Urinary bladder (tissue), 4 donors: ENCODE data around the gene CR2. TPM values are rescaled to one million over a fixed set of nuclear protein-coding genes. Genes with fewer than 3 reads are reported as not detected.
"Not testable (repeated sequence)": the region's sequence is repeated elsewhere in the genome, so short reads cannot be mapped to it uniquely, and the experiment has no call there.

Experiments used
- DNase-seq: peaks from one replicate; pipeline ENCODE4 v3.0.0-alpha.2; 2015; ENCODE audit errors: extremely low spot score
- H3K27ac ChIP-seq: one replicate; pipeline ENCODE4 v1.5.1; 2013; ENCODE audit warnings: low read depth, mild to moderate bottlenecking, moderate library complexity
- H3K36me3 ChIP-seq: one replicate; pipeline ENCODE4 v1.6.1; 2013; ENCODE audit warnings: mild to moderate bottlenecking, moderate library complexity; ENCODE audit not compliant: insufficient read depth
- H3K4me1 ChIP-seq: one replicate; pipeline ENCODE4 v1.6.1; 2013; ENCODE audit warnings: mild to moderate bottlenecking, moderate library complexity; ENCODE audit not compliant: insufficient read depth
- H3K4me3 ChIP-seq: one replicate; pipeline ENCODE4 v1.5.1; 2013; ENCODE audit warnings: low read depth, low read length
- WGBS: extraction: QIAGEN DNeasy Blood & Tissue Kit; methylation state at CpG from one replicate; pipeline ENCODE4 v1.1.7; 2013; 5-methylcytosine and 5-hydroxymethylcytosine counted together
- polyA plus RNA-seq: library from polyadenylated mRNA; stranded (reverse); fragments of 200-250 nt; gene quantifications from one replicate; pipeline ENCODE4 v1.2.3, GENCODE V29; 2013
- total RNA-seq: library from RNA; depleted of rRNA; stranded (reverse); fragments of >200 nt; gene quantifications from one replicate; pipeline ENCODE4 v1.2.3, GENCODE V29; 2014
- donor health status: healthy with polysubstance abuse.
- donor health status: healthy.

CR2 gene
- total and polyA plus RNA-seq, 2 donors, result 0.04 to 0.63 TPM

- Histone ChIP-seq H3K27ac (no peak overlapping the region), H3K4me1 (no peaks in the 10 kb centered on the region), H3K4me3 (no peak overlapping the region), H3K36me3 (no peaks in the 10 kb centered on the region)
- 65% methylated on average over 5 of the region's 5 CpGs for WGBS
- no peak for DNase-seq
Observed at GRCh38 chr1:207501071-207501470, 46.9 kb downstream of the CR2 start.

GRCh38 chr1:207502726-207503125 is 48.6 kb downstream of the CR2 start:
- Histone ChIP-seq H3K27ac (no peak overlapping the region), H3K4me3 (no peak overlapping the region), H3K4me1 (no peaks in the 10 kb centered on the region), H3K36me3 (no peaks in the 10 kb centered on the region)
- no peak for DNase-seq
- 57% methylated on average over 7 of the region's 7 CpGs for WGBS

- WGBS, result 92% methylated on average over 3 of the region's 3 CpGs
- no peaks in the 10 kb centered on the region for H3K4me1 ChIP-seq
- no peak overlapping the region for H3K27ac ChIP-seq
- H3K4me3 ChIP-seq, result no peak overlapping the region
- no peaks in the 10 kb centered on the region for H3K36me3 ChIP-seq
- no peak for DNase-seq
Observed at GRCh38 chr1:207503950-207504349, 49.8 kb downstream of the CR2 start.

- Histone ChIP-seq H3K27ac (no peak overlapping the region), H3K4me3 (no peak overlapping the region), H3K4me1 (no peaks in the 10 kb centered on the region), H3K36me3 (no peaks in the 10 kb centered on the region)
- DNase-seq, result no peak
Observed at GRCh38 chr1:207504438-207504837, 50.3 kb downstream of the CR2 start.

GRCh38 chr1:207510444-207510843 is 56.3 kb downstream of the CR2 start:
- H3K27ac ChIP-seq, result no peak overlapping the region
- no peaks in the 10 kb centered on the region for H3K4me1 ChIP-seq
- no peaks in the 10 kb centered on the region for H3K36me3 ChIP-seq
- no peak overlapping the region for H3K4me3 ChIP-seq
- WGBS, result 59% methylated on average over 1 of the region's 1 CpG
- DNase-seq, result no peak

GRCh38 chr1:207514890-207515289 is 60.8 kb downstream of the CR2 start:
- H3K27ac ChIP-seq, result no peak overlapping the region
- no peak overlapping the region for H3K4me3 ChIP-seq
- DNase-seq, result no peak
- H3K36me3 ChIP-seq, result no peaks in the 10 kb centered on the region
- H3K4me1 ChIP-seq, result no peaks in the 10 kb centered on the region
- 92% methylated on average over 13 of the region's 13 CpGs for WGBS

- no peak for DNase-seq
- Histone ChIP-seq H3K4me1 (no peaks in the 10 kb centered on the region), H3K4me3 (no peak overlapping the region), H3K36me3 (no peaks in the 10 kb centered on the region), H3K27ac (no peak overlapping the region)
Observed at GRCh38 chr1:207516729-207517128, 62.6 kb downstream of the CR2 start.

GRCh38 chr1:207518608-207519236 is 64.6 kb downstream of the CR2 start:
- WGBS, result 59% methylated on average over 4 of the region's 4 CpGs

GRCh38 chr1:207519505-207520399 is 65.6 kb downstream of the CR2 start:
- WGBS, result 80% methylated on average over 23 of the region's 23 CpGs
- DNase-seq, result no peak
- no peak overlapping the region for H3K4me3 ChIP-seq
- H3K4me1 ChIP-seq, result no peaks in the 10 kb centered on the region
- no peak overlapping the region for H3K27ac ChIP-seq
- H3K36me3 ChIP-seq, result no peaks in the 10 kb centered on the region

More at GRCh38 chr1:207518608-207519236, 64.6 kb downstream of the CR2 start:
- Histone ChIP-seq H3K27ac (no peak overlapping the region), H3K4me1 (no peaks in the 10 kb centered on the region), H3K36me3 (no peaks in the 10 kb centered on the region), H3K4me3 (no peak overlapping the region)
- no peak for DNase-seq

- H3K4me1 ChIP-seq, H3K4me3 ChIP-seq, H3K36me3 ChIP-seq, DNase-seq, H3K27ac ChIP-seq: not testable (repeated sequence)
- WGBS, result 74% methylated on average over 10 of the region's 10 CpGs
Observed at GRCh38 chr1:207520400-207521345, 66.5 kb downstream of the CR2 start.

- not testable (repeated sequence) for DNase-seq, H3K36me3 ChIP-seq, H3K4me3 ChIP-seq, H3K4me1 ChIP-seq, H3K27ac ChIP-seq
- WGBS, result 69% methylated on average over 2 of the region's 3 CpGs
Observed at GRCh38 chr1:207525239-207525638, 71.1 kb downstream of the CR2 start.

- not testable (repeated sequence) for DNase-seq
- no CpG with 5 or more reads among the region's 1 CpG for WGBS
Observed at GRCh38 chr1:207528401-207528800, 74.3 kb downstream of the CR2 start.

GRCh38 chr1:207536263-207536662 is 82.1 kb downstream of the CR2 start:
- not testable (repeated sequence) for DNase-seq
- no CpG with 5 or more reads among the region's 5 CpGs for WGBS

More at GRCh38 chr1:207528401-207528800, 74.3 kb downstream of the CR2 start:
- H3K36me3 ChIP-seq, H3K4me3 ChIP-seq, H3K27ac ChIP-seq, H3K4me1 ChIP-seq: not testable (repeated sequence)

More at GRCh38 chr1:207536263-207536662, 82.1 kb downstream of the CR2 start:
- H3K4me3 ChIP-seq, H3K27ac ChIP-seq, H3K4me1 ChIP-seq, H3K36me3 ChIP-seq: not testable (repeated sequence)
